Esophagus muscularis mucosa (tissue), 4 donors: Measurements from ENCODE around the gene NFIB. TPM values are rescaled to one million over a fixed set of nuclear protein-coding genes. Genes with fewer than 3 reads are reported as not detected.

ENCODE experiments used
- DNase-seq: peaks from one replicate; pipeline ENCODE4 v3.0.0-alpha.2; 2017; ENCODE audit errors: extremely low spot score
- H3K27ac ChIP-seq, 4 donors: fragments of 200-600 bp; sonication (generic); replicated peaks in 1 of 4; 1 replicate in 3 of 4; 2 replicates in 1 of 4; pipeline ENCODE4 v1.5.1; 2016 to 2019; ENCODE audit warnings: mild to moderate bottlenecking in 1 of 4
- H3K27me3 ChIP-seq, 4 donors: fragments of 200-600 bp; sonication (generic); one replicate each; pipeline versions ENCODE4 v1.5.1 to v1.6.0; 2016 to 2019
- H3K36me3 ChIP-seq, 4 donors: fragments of 200-600 bp; sonication (generic); one replicate each; pipeline ENCODE4 v1.5.1; 2016 to 2019
- H3K4me1 ChIP-seq, 4 donors: fragments of 200-600 bp; sonication (generic); one replicate each; pipeline ENCODE4 v1.5.1; 2016 to 2019
- H3K4me3 ChIP-seq, 4 donors: fragments of 200-600 bp; sonication (generic); 1 replicate in 2 of 4; 2 replicates in 2 of 4; pipeline ENCODE4 v1.5.1; 2016 to 2019; ENCODE audit warnings: mild to moderate bottlenecking in 4 of 4, moderate library complexity in 1 of 4
- H3K9me3 ChIP-seq, 4 donors: fragments of 200-600 bp; sonication (generic); 1 replicate in 3 of 4; 2 replicates in 1 of 4; pipeline ENCODE4 v1.5.1; 2016 to 2019
- CTCF ChIP-seq, 3 experiments: fragments of 200-600 bp in 2 of 3; fragments of 450-650 bp in 1 of 3; sonication (generic) in 2 of 3; IDR thresholded peaks; one replicate each; pipeline ENCODE4 v1.5.1; 2017 to 2019; ENCODE audit warnings: antibody characterized with exemption in 3 of 3, mild to moderate bottlenecking in 2 of 3, moderate library complexity in 1 of 3
- EP300 ChIP-seq: sonication (generic); formaldehyde crosslinking; IDR thresholded peaks from one replicate; pipeline ENCODE4 v1.6.1; 2017; ENCODE audit warnings: antibody characterized with exemption
- POLR2A ChIP-seq: fragments of 450-650 bp; IDR thresholded peaks from one replicate; pipeline ENCODE4 v1.6.1; 2017; ENCODE audit warnings: antibody characterized with exemption, moderate library complexity, mild to moderate bottlenecking, low read depth
- POLR2AphosphoS5 ChIP-seq, 2 donors: sonication (generic); formaldehyde crosslinking; IDR thresholded peaks; one replicate each; pipeline ENCODE4 v1.6.1; 2017; ENCODE audit warnings: antibody characterized with exemption in 2 of 2
- WGBS: methylation state at CpG from one replicate; pipeline ENCODE4 v1.1.5; 2018; 5-methylcytosine and 5-hydroxymethylcytosine counted together
- intact Hi-C: fragments of 100-400 bp; cut with DNase I; formaldehyde crosslinking; loops from one replicate; pipeline ENCODE4 v1.15.1; 2023
- total RNA-seq, 4 donors: library from RNA; depleted of rRNA; stranded (reverse); fragments of >200 nt; gene quantifications; one replicate each; pipeline versions ENCODE4 v1.1.0 to v1.2.1, GENCODE V29; 2016

The NFIB gene
- total RNA-seq, 4 donors from 2014 or later, result 38.1 to 64.4 (median 55.8) TPM

GRCh38 chr9:14323083-14323971, 9.4 kb upstream of the NFIB start:
- Histone ChIP-seq H3K27ac (peak overlapping the region; percentile 93 to 99 (median 98)), H3K4me3 (peak overlapping the region; percentile 71 to 89 (median 85)), H3K27me3 (no peaks in the 10 kb centered on the region), H3K9me3 (no peaks in the 10 kb centered on the region), H3K36me3 (no peaks in the 10 kb centered on the region), H3K4me1 (peaks cover 35 to 53% (median 41%) of the 10 kb centered on the region in 4 donors)
- TF ChIP-seq POLR2A (no peak), EP300 (no peak), POLR2AphosphoS5 (IDR thresholded peaks at IDR 0.05) (no peak), CTCF (IDR thresholded peaks at IDR 0.05) (no peak)
- no peak for DNase-seq
- intact Hi-C loops, result loop anchor here (5.0 kb wide), 2 partner anchors 121 to 226 kb away; no protein-coding TSS in a partner anchor
- 27% methylated on average over 17 of the region's 17 CpGs for WGBS

- WGBS, result under 1% methylated on average over 30 of the region's 98 CpGs
- Histone ChIP-seq H3K36me3 (no peaks in the 10 kb centered on the region), H3K27ac (peak overlapping the region; percentile 93 to 99 (median 98)), H3K27me3 (no peaks in the 10 kb centered on the region), H3K9me3 (no peaks in the 10 kb centered on the region), H3K4me3 (peak overlapping the region; percentile 71 to 89 (median 85)), H3K4me1 (peaks cover 35 to 62% (median 50%) of the 10 kb centered on the region in 4 donors)
- intact Hi-C loops, result loop anchor here (5.0 kb wide), 2 partner anchors 120 to 225 kb away; no protein-coding TSS in a partner anchor
- no peak for TF ChIP-seq EP300
- TF ChIP-seq CTCF (IDR thresholded peaks at IDR 0.05), result peak; percentile 62 to 81 (median 65)
- TF ChIP-seq POLR2AphosphoS5 (IDR thresholded peaks at IDR 0.05), result peak; percentile 64 to 69
- DNase-seq, result peak; percentile 97
Measured at GRCh38 chr9:14322211-14323082, 8.5 kb upstream of the NFIB start.

GRCh38 chr9:14321517-14322130, 7.7 kb upstream of the NFIB start:
- peak overlapping the region; percentile 71 to 89 (median 85) for H3K4me3 ChIP-seq
- no peaks in the 10 kb centered on the region for H3K9me3 ChIP-seq
- intact Hi-C loops, result loop anchor here (5.0 kb wide), 2 partner anchors 119 to 224 kb away; no protein-coding TSS in a partner anchor
- H3K36me3 ChIP-seq, result no peaks in the 10 kb centered on the region
- 3% methylated on average over 9 of the region's 9 CpGs for WGBS
- no peaks in the 10 kb centered on the region for H3K27me3 ChIP-seq
- H3K4me1 ChIP-seq, result peaks cover 37 to 64% (median 58%) of the 10 kb centered on the region in 4 donors
- DNase-seq, result no peak
- no peak for TF ChIP-seq POLR2AphosphoS5 (IDR thresholded peaks at IDR 0.05)
- TF ChIP-seq POLR2A, result no peak
- no peak for TF ChIP-seq CTCF (IDR thresholded peaks at IDR 0.05)
- TF ChIP-seq EP300, result no peak
- H3K27ac ChIP-seq, result peak overlapping the region; percentile 93 to 99 (median 98)

GRCh38 chr9:14320271-14321181, 6.6 kb upstream of the NFIB start:
- H3K36me3 ChIP-seq, result no peaks in the 10 kb centered on the region
- no peaks in the 10 kb centered on the region for H3K9me3 ChIP-seq
- intact Hi-C loops, result loop anchor here (5.0 kb wide), 2 partner anchors 118 to 223 kb away; no protein-coding TSS in a partner anchor
- no peak for DNase-seq
- 35% methylated on average over 14 of the region's 14 CpGs for WGBS
- peak overlapping the region; percentile 71 to 89 (median 85) for H3K4me3 ChIP-seq
- no peaks in the 10 kb centered on the region for H3K27me3 ChIP-seq
- H3K27ac ChIP-seq, result peak overlapping the region; percentile 93 to 99 (median 98)
- peaks cover 28 to 72% (median 60%) of the 10 kb centered on the region in 4 donors for H3K4me1 ChIP-seq
- TF ChIP-seq EP300 (no peak), POLR2AphosphoS5 (IDR thresholded peaks at IDR 0.05) (peak; percentile 19 to 45)
